HG02970 (cell line): ENCODE data around the gene HRNR.
"Not testable (repeated sequence)": the region's sequence is repeated elsewhere in the genome, so short reads cannot be mapped to it uniquely, and the experiment has no call there.

Source experiments
- ATAC-seq: cut with Tn5 transposase; IDR thresholded peaks from one replicate; pipeline ENCODE4 v1.9.1; 2021; ENCODE audit warnings: mild to moderate bottlenecking, moderate library complexity, moderate number of reproducible peaks; ENCODE audit not compliant: unreplicated experiment, low FRiP score

The HRNR gene

GRCh38 chr1:152224093-152224492 is at the start of gene HRNR:
HRNR (minus strand) TSS chr1:152224193; CDS start chr1:152223253, 940 bp downstream.
- ATAC-seq, result no peak

- not testable (repeated sequence) for ATAC-seq
These were observed 32.4 kb upstream of the HRNR start for GRCh38 chr1:152256394-152256793.

- no peak for ATAC-seq
These were observed 28.2 kb upstream of the HRNR start for GRCh38 chr1:152252157-152252556.

GRCh38 chr1:152251391-152251790 is 27.4 kb upstream of the HRNR start:
- no peak for ATAC-seq

GRCh38 chr1:152247316-152247715 is 23.3 kb upstream of the HRNR start:
- no peak for ATAC-seq

- no peak for ATAC-seq
These were observed 20.7 kb upstream of the HRNR start for GRCh38 chr1:152244576-152245273.

GRCh38 chr1:152237093-152237492 is 13.1 kb upstream of the HRNR start:
- no peak for ATAC-seq

- ATAC-seq, result no peak
These were observed 4.8 kb upstream of the HRNR start for GRCh38 chr1:152228831-152229230.

- ATAC-seq, result no peak
These were observed 3.4 kb upstream of the HRNR start for GRCh38 chr1:152227310-152227928.

GRCh38 chr1:152225678-152226077 is 1.7 kb upstream of the HRNR start:
- ATAC-seq, result no peak

- no peak for ATAC-seq
These were observed 3.5 kb downstream of the HRNR start for GRCh38 chr1:152220166-152221163.

GRCh38 chr1:152219438-152219837 is 4.6 kb downstream of the HRNR start:
- ATAC-seq, result not testable (repeated sequence)

GRCh38 chr1:152218762-152219436 is 5.1 kb downstream of the HRNR start:
- no peak for ATAC-seq

- not testable (repeated sequence) for ATAC-seq
These were observed 8.4 kb downstream of the HRNR start for GRCh38 chr1:152215604-152216003.

- ATAC-seq, result not testable (repeated sequence)
These were observed 9.1 kb downstream of the HRNR start for GRCh38 chr1:152214911-152215310.

GRCh38 chr1:152198982-152199381 is 25.0 kb downstream of the HRNR start:
- no peak for ATAC-seq

GRCh38 chr1:152197361-152197941 is 26.5 kb downstream of the HRNR start:
- ATAC-seq, result no peak

- ATAC-seq, result no peak
These were observed 32.3 kb downstream of the HRNR start for GRCh38 chr1:152191711-152192110.

- no peak for ATAC-seq
These were observed 32.7 kb downstream of the HRNR start for GRCh38 chr1:152191260-152191659.

- ATAC-seq, result no peak
These were observed 33.4 kb downstream of the HRNR start for GRCh38 chr1:152190589-152190988.
